IMR-90 (cell line): Measurements from ENCODE around the gene UNC13B. TPM values are rescaled to one million over a fixed set of nuclear protein-coding genes. Genes with fewer than 3 reads are reported as not detected.
A peak's percentile ranks its signal among the peaks of the same experiment; 100 is the strongest.

Experiments used
- ATAC-seq: fragments of 200-7000 bp; cut with Tn5 transposase; 2 replicates; pipeline ENCODE4 v1.9.1; 2020; ENCODE audit warnings: low read depth, mild to moderate bottlenecking, moderate library complexity
- BruUV-seq: library from RNA; stranded (reverse); fragments of 400-500 nt; replicated peaks from 2 replicates; lab custom pipeline; 2021; lab: Mats Ljungman, UMichigan
- CTCF ChIA-PET: fragments of 300-600 bp; formaldehyde crosslinking; extraction: SDS; loops from one replicate; lab custom pipeline; 2021; ENCODE audit warnings: antibody characterized with exemption; lab: Yijun Ruan, JAX
- POLR2A ChIA-PET: fragments of 300-600 bp; sonication (Branson Sonifier 250); formaldehyde crosslinking; loops from one replicate; lab custom pipeline; 2022; ENCODE audit warnings: antibody characterized with exemption; ENCODE audit not compliant: unreplicated experiment; lab: Charles Lee
- DNase-seq: peaks from one replicate; pipeline ENCODE4 v3.0.0; 2013
- H2AFZ ChIP-seq: replicated peaks from 2 replicates; pipeline ENCODE3; 2013; ENCODE audit warnings: low read length, mild to moderate bottlenecking; ENCODE audit not compliant: poor library complexity
- H2AK5ac ChIP-seq: 2 replicates; pipeline ENCODE4 v1.6.1; 2013; ENCODE audit warnings: low read depth, low read length, inconsistent platforms
- H2AK9ac ChIP-seq: replicated peaks from 2 replicates; pipeline ENCODE3; 2013; ENCODE audit warnings: mild to moderate bottlenecking, low read depth, low read length, moderate library complexity; ENCODE audit not compliant: poor library complexity
- H2BK120ac ChIP-seq: 2 replicates; pipeline ENCODE4 v1.6.1; 2013; ENCODE audit warnings: low read depth, low read length, inconsistent platforms
- H2BK15ac ChIP-seq: 3 replicates; pipeline ENCODE4 v1.6.1; 2013; ENCODE audit warnings: low read depth, low read length, inconsistent platforms
- H2BK20ac ChIP-seq: 2 replicates; pipeline ENCODE4 v1.6.1; 2013; ENCODE audit warnings: low read depth, mild to moderate bottlenecking, inconsistent platforms, low read length, moderate library complexity
- H2BK5ac ChIP-seq: 2 replicates; pipeline ENCODE4 v1.6.1; 2013; ENCODE audit warnings: mild to moderate bottlenecking, low read depth, low read length, inconsistent platforms; ENCODE audit not compliant: poor library complexity, severe bottlenecking
- H3K14ac ChIP-seq: replicated peaks from 2 replicates; pipeline ENCODE4 v1.6.1; 2013; ENCODE audit warnings: low read depth, low read length, inconsistent platforms
- H3K18ac ChIP-seq: 2 replicates; pipeline ENCODE4 v1.6.1; 2013; ENCODE audit warnings: low read depth, low read length, control low read depth
- H3K23ac ChIP-seq: 2 replicates; pipeline ENCODE4 v1.6.1; 2013; ENCODE audit warnings: low read depth, low read length, inconsistent platforms
- H3K27ac ChIP-seq: 2 replicates; pipeline ENCODE4 v1.5.1; 2013; ENCODE audit warnings: mild to moderate bottlenecking, control low read depth, low read length; ENCODE audit not compliant: insufficient read depth
- H3K27me3 ChIP-seq: 2 replicates; pipeline ENCODE4 v1.6.1; 2013; ENCODE audit warnings: low read length; ENCODE audit not compliant: control insufficient read depth, insufficient read depth
- H3K36me3 ChIP-seq: 2 replicates; pipeline ENCODE4 v1.6.1; 2013; ENCODE audit warnings: low read length, mixed read lengths; ENCODE audit not compliant: control insufficient read depth, insufficient read depth
- H3K4ac ChIP-seq: 2 replicates; pipeline ENCODE4 v1.6.1; 2013; ENCODE audit warnings: low read depth, low read length, inconsistent platforms
- H3K4me1 ChIP-seq: 2 replicates; pipeline ENCODE4 v1.6.1; 2013; ENCODE audit warnings: low read length, mixed read lengths; ENCODE audit not compliant: control insufficient read depth, insufficient read depth
- H3K4me2 ChIP-seq: 2 replicates; pipeline ENCODE4 v1.6.1; 2013; ENCODE audit warnings: low read depth, mild to moderate bottlenecking, control low read depth, low read length, moderate library complexity
- H3K4me3 ChIP-seq: 2 replicates; pipeline ENCODE4 v1.5.1; 2013; ENCODE audit warnings: low read depth, mild to moderate bottlenecking, control low read depth, low read length, moderate library complexity; ENCODE audit not compliant: insufficient read depth
- H3K56ac ChIP-seq: 2 replicates; pipeline ENCODE4 v1.6.1; 2013; ENCODE audit warnings: low read length, inconsistent platforms; ENCODE audit not compliant: insufficient read depth; ENCODE audit errors: extremely low read depth
- H3K79me1 ChIP-seq, 2 experiments: 2 replicates each; pipeline ENCODE4 v1.6.1; 2013; ENCODE audit warnings: low read length in 2 of 2, inconsistent platforms in 1 of 2, low read depth in 1 of 2
- H3K9ac ChIP-seq: 2 replicates; pipeline ENCODE4 v1.6.1; 2013; ENCODE audit warnings: low read depth, low read length, control low read depth
- H3K9me1 ChIP-seq: 2 replicates; pipeline ENCODE4 v1.6.1; 2013; ENCODE audit warnings: low read length, inconsistent platforms; ENCODE audit not compliant: insufficient read depth
- H3K9me3 ChIP-seq: 2 replicates; pipeline ENCODE4 v1.6.1; 2013; ENCODE audit warnings: low read length; ENCODE audit not compliant: control insufficient read depth, insufficient read depth
- H4K20me1 ChIP-seq: 2 replicates; pipeline ENCODE4 v1.6.1; 2013; ENCODE audit warnings: low read length, inconsistent platforms; ENCODE audit not compliant: insufficient read depth
- H4K5ac ChIP-seq: 2 replicates; pipeline ENCODE4 v1.6.1; 2013; ENCODE audit warnings: mild to moderate bottlenecking, low read depth, low read length, control low read depth
- H4K8ac ChIP-seq, 2 experiments: 2 replicates each; pipeline ENCODE4 v1.6.1; 2013; ENCODE audit warnings: low read depth in 2 of 2, low read length in 2 of 2, control low read depth in 1 of 2, inconsistent platforms in 1 of 2
- H4K91ac ChIP-seq: 2 replicates; pipeline ENCODE4 v1.6.1; 2013; ENCODE audit warnings: low read depth, low read length, inconsistent platforms; ENCODE audit not compliant: insufficient read depth
- BHLHE40 ChIP-seq: fragments of 150-350 bp; IDR thresholded peaks from 2 replicates; pipeline ENCODE4 v1.6.1; 2016; ENCODE audit warnings: mild to moderate bottlenecking, low read depth, low read length
- CHD1 ChIP-seq: IDR thresholded peaks from 2 replicates; pipeline ENCODE4 v1.6.1; 2012; ENCODE audit warnings: low read depth, low read length, improper control_type of control experiment
- CTCF ChIP-seq: conservative IDR thresholded peaks from 2 replicates; pipeline ENCODE4 v1.5.1; 2012; ENCODE audit warnings: mild to moderate bottlenecking, low read depth, low read length, improper control_type of control experiment
- ELK1 ChIP-seq: fragments of 150-350 bp; IDR thresholded peaks from 2 replicates; pipeline ENCODE4 v1.6.1; 2016; ENCODE audit warnings: low read depth, mild to moderate bottlenecking, low read length, moderate library complexity, borderline replicate concordance
- MXI1 ChIP-seq: IDR thresholded peaks from 2 replicates; pipeline ENCODE4 v1.6.1; 2012; ENCODE audit warnings: low read depth, mild to moderate bottlenecking, low read length, moderate library complexity, borderline replicate concordance
- POLR2A ChIP-seq: IDR thresholded peaks from 2 replicates; pipeline ENCODE4 v1.6.1; 2012; ENCODE audit warnings: mild to moderate bottlenecking, low read depth, low read length
- RAD21 ChIP-seq: IDR thresholded peaks from 2 replicates; pipeline ENCODE4 v1.6.1; 2012; ENCODE audit warnings: low read length, improper control_type of control experiment
- RFX5 ChIP-seq: IDR thresholded peaks from 2 replicates; pipeline ENCODE4 v1.8.0; 2012; ENCODE audit warnings: low read depth, mild to moderate bottlenecking, low read length, moderate library complexity
- USF2 ChIP-seq: fragments of 150-350 bp; IDR thresholded peaks from 2 replicates; pipeline ENCODE4 v1.6.1; 2017; ENCODE audit warnings: mild to moderate bottlenecking, antibody characterized with exemption, low read length, low read depth
- WGBS, 2 experiments: methylation state at CpG; one replicate each; pipeline versions ENCODE4 v1.1.5 to v1.1.7; 2013; ENCODE audit warnings: missing lambda C conversion rate in 2 of 2; ENCODE audit not compliant: insufficient read length in 1 of 2; ENCODE audit errors: extremely low coverage in 2 of 2; 5-methylcytosine and 5-hydroxymethylcytosine counted together
- dilution Hi-C: fragments of 300-500 bp; cut with HindIII; formaldehyde crosslinking; loops from one replicate; pipeline ENCODE4 v1.14.3; 2018; ENCODE audit warnings: low sequenced_read_pairs; ENCODE audit not compliant: unreplicated experiment
- in situ Hi-C: fragments of 300-500 bp; cut with MboI; formaldehyde crosslinking; loops from 3 replicates; pipeline ENCODE4 v1.14.3; 2019; ENCODE audit warnings: low sequenced_read_pairs, inconsistent platforms, mixed read lengths
- intact Hi-C: fragments of 100-400 bp; cut with micrococcal nuclease; formaldehyde crosslinking; loops from 2 replicates; pipeline ENCODE4 v1.10.0; 2022
- polyA plus RNA-seq, 3 experiments: library from polyadenylated mRNA; depleted of rRNA; stranded (reverse); fragments of >200 nt; gene quantifications; 2 replicates each; pipeline ENCODE4 v1.2.3, GENCODE V29; 2012; ENCODE audit warnings: low replicate concordance in 1 of 3
- total RNA-seq: library from RNA; depleted of rRNA; stranded (reverse); fragments of >200 nt; gene quantifications from 2 replicates; pipeline ENCODE4 v1.2.3, GENCODE V29; 2012

Gene UNC13B
- total and polyA plus RNA-seq, 2 of the 4 experiments (the other 2 are of a cell fraction): 7.5 to 14.3 TPM

GRCh38 chr9:35280399-35280798 lies 118.6 kb downstream of the UNC13B start:
- H3K9me1 ChIP-seq: no peaks in the 10 kb centered on the region
- POLR2A ChIA-PET: no interaction called here
- no TSS peak for BruUV-seq

More at GRCh38 chr9:35280399-35280798, 118.6 kb downstream of the UNC13B start:
- Histone ChIP-seq H2AK9ac (no peak overlapping the region), H2AFZ (no peak overlapping the region), H3K4ac (no peak overlapping the region; the same call in 1 of the 2 replicates), H4K20me1 (no peaks in the 10 kb centered on the region), H3K18ac (no peak overlapping the region), H2BK120ac (no peak overlapping the region), H2AK5ac (no peak overlapping the region), H4K8ac (peak overlapping the region in 1 of 2 experiments; percentile 42; a peak in 1 of 4 replicates), H3K27ac (no peak overlapping the region), H3K4me2 (no peak overlapping the region; the same call in 1 of the 2 replicates), H3K4me1 (peaks cover 2% of the 10 kb centered on the region; the same call in 1 of the 2 replicates), H4K5ac (no peak overlapping the region), H3K36me3 (no peaks in the 10 kb centered on the region), H2BK20ac (no peak overlapping the region), H3K27me3 (no peaks in the 10 kb centered on the region), H3K56ac (no peak overlapping the region), H2BK5ac (no peak overlapping the region), H4K91ac (no peak overlapping the region), H3K14ac (peak overlapping the region; percentile 25; the same call in 1 of the 2 replicates), H3K4me3 (no peak overlapping the region), H3K79me1 (no peaks in the 10 kb centered on the region), H3K9me3 (no peaks in the 10 kb centered on the region), H2BK15ac (no peak overlapping the region), H3K23ac (no peak overlapping the region), H3K9ac (no peak overlapping the region)
- TF ChIP-seq RAD21 (no peak), CTCF (no peak), USF2 (no peak), BHLHE40 (no peak), CHD1 (no peak), RFX5 (no peak), ELK1 (no peak), POLR2A (no peak), MXI1 (no peak)
- dilution Hi-C loops: no loop called here
- WGBS, 2 experiments: 83% methylated on average over 1 of the region's 1 CpG; no CpG with 5 or more reads in 1 of the 2 experiments
- ATAC-seq (no peak), DNase-seq (no peak)
- in situ Hi-C loops: no loop called here
- intact Hi-C loops: loop anchor here (10.0 kb wide), 1 partner anchor 84 kb away; no protein-coding TSS in a partner anchor
- CTCF ChIA-PET: no interaction called here
